Muscle of leg (tissue), 11 donors: ENCODE results near the gene PHF23. TPM values are rescaled to one million over a fixed set of nuclear protein-coding genes. Genes with fewer than 3 reads are reported as not detected.

Experiments used
- DNase-seq: peaks from one replicate; pipeline ENCODE4 v3.0.0; 2013
- H3K27ac ChIP-seq: one replicate; pipeline ENCODE4 v1.5.1; 2013; ENCODE audit warnings: mild to moderate bottlenecking, low read length, control low read depth
- H3K27me3 ChIP-seq: one replicate; pipeline ENCODE4 v1.6.1; 2013; ENCODE audit warnings: low read length; ENCODE audit not compliant: control insufficient read depth, insufficient read depth
- H3K36me3 ChIP-seq: one replicate; pipeline ENCODE4 v1.6.1; 2013; ENCODE audit warnings: low read length; ENCODE audit not compliant: control insufficient read depth, insufficient read depth
- H3K4me1 ChIP-seq: one replicate; pipeline ENCODE4 v1.6.1; 2013; ENCODE audit warnings: low read length; ENCODE audit not compliant: control insufficient read depth, insufficient read depth
- H3K4me3 ChIP-seq: one replicate; pipeline ENCODE4 v1.5.1; 2013; ENCODE audit warnings: low read length, control low read depth
- H3K9me3 ChIP-seq: replicated peaks from 2 replicates; pipeline ENCODE4 v1.6.1; 2013; ENCODE audit warnings: low read depth, low read length; ENCODE audit not compliant: control insufficient read depth
- WGBS: methylation state at CpG from one replicate; pipeline ENCODE4 v1.1.5; 2013; ENCODE audit warnings: missing lambda C conversion rate; ENCODE audit not compliant: insufficient coverage; 5-methylcytosine and 5-hydroxymethylcytosine counted together
- polyA plus RNA-seq, 8 donors: library from polyadenylated mRNA; unstranded; fragments of 120-200 nt; gene quantifications; one replicate each; pipeline versions ENCODE4 v1.2.1 to v1.2.3, GENCODE V29; 2013; ENCODE audit warnings: inconsistent platforms in 1 of 8, low replicate concordance in 1 of 8; ENCODE audit not compliant: insufficient read length in 8 of 8, insufficient read depth in 1 of 8
- total RNA-seq: library from RNA; stranded (reverse); fragments of 120-200 nt; gene quantifications from one replicate; pipeline ENCODE4 v1.2.4, GENCODE V29; 2013

The PHF23 gene
- total and polyA plus RNA-seq, 9 donors, result 29.1 to 47.8 (median 39.7) TPM

GRCh38 chr17:7259555-7259889 lies 20.3 kb upstream of the PHF23 start:
- Histone ChIP-seq H3K4me3 (no peak overlapping the region), H3K4me1 (peaks cover 24% of the 10 kb centered on the region), H3K27ac (no peak overlapping the region), H3K27me3 (peaks cover 43% of the 10 kb centered on the region), H3K36me3 (peaks cover 47% of the 10 kb centered on the region), H3K9me3 (no peaks in the 10 kb centered on the region)
- DNase-seq, result no peak
- WGBS, result 100% methylated on average over 1 of the region's 6 CpGs

GRCh38 chr17:7258731-7259554 lies 19.7 kb upstream of the PHF23 start:
- Histone ChIP-seq H3K27me3 (peaks cover 39% of the 10 kb centered on the region), H3K4me1 (peaks cover 24% of the 10 kb centered on the region), H3K36me3 (peaks cover 52% of the 10 kb centered on the region), H3K9me3 (no peaks in the 10 kb centered on the region), H3K27ac (no peak overlapping the region), H3K4me3 (no peak overlapping the region)
- 94% methylated on average over 6 of the region's 7 CpGs for WGBS
- DNase-seq, result peak; percentile 7

- H3K27me3 ChIP-seq, result peaks cover 19% of the 10 kb centered on the region
- H3K27ac ChIP-seq, result no peak overlapping the region
- 85% methylated on average over 2 of the region's 8 CpGs for WGBS
- peaks cover 16% of the 10 kb centered on the region for H3K4me1 ChIP-seq
- no peak overlapping the region for H3K4me3 ChIP-seq
- H3K9me3 ChIP-seq, result no peaks in the 10 kb centered on the region
- H3K36me3 ChIP-seq, result peaks cover 53% of the 10 kb centered on the region
- no peak for DNase-seq
Measured at GRCh38 chr17:7256766-7257456, 17.7 kb upstream of the PHF23 start.

- H3K27me3 ChIP-seq, result no peaks in the 10 kb centered on the region
- H3K9me3 ChIP-seq, result no peaks in the 10 kb centered on the region
- H3K4me3 ChIP-seq, result no peak overlapping the region
- DNase-seq, result peak; percentile 4
- peaks cover 51% of the 10 kb centered on the region for H3K36me3 ChIP-seq
- H3K4me1 ChIP-seq, result peaks cover 16% of the 10 kb centered on the region
- H3K27ac ChIP-seq, result no peak overlapping the region
- 90% methylated on average over 3 of the region's 4 CpGs for WGBS
Measured at GRCh38 chr17:7254511-7254910, 15.3 kb upstream of the PHF23 start.

DNA sequence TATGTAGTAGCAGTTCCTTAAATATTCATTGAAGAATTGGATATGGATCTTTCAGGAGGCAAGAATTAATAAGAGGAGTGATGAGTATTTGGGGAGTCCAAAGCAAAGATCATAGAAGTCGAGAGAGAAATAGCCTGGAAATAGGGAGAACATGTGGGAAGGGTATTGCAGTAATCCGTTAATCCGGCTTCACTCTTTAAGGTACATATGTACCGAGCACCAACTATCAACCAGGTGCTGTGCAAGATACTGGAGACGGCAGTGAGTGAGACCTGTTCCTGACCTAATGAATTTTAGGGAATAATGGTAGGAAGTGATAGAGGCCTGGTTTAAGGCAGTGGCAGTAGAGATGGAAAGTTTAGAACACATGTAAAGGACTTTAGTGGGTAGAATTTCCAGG lies 13.8 kb upstream of the PHF23 start:
- no peaks in the 10 kb centered on the region for H3K9me3 ChIP-seq
- H3K27me3 ChIP-seq, result no peaks in the 10 kb centered on the region
- H3K4me1 ChIP-seq, result peaks cover 28% of the 10 kb centered on the region
- peak; percentile 9 for DNase-seq
- peaks cover 41% of the 10 kb centered on the region for H3K36me3 ChIP-seq
- peak overlapping the region; percentile 76 for H3K4me3 ChIP-seq
- peak overlapping the region; percentile 99 for H3K27ac ChIP-seq
- WGBS, result 75% methylated on average over 5 of the region's 5 CpGs

DNA sequence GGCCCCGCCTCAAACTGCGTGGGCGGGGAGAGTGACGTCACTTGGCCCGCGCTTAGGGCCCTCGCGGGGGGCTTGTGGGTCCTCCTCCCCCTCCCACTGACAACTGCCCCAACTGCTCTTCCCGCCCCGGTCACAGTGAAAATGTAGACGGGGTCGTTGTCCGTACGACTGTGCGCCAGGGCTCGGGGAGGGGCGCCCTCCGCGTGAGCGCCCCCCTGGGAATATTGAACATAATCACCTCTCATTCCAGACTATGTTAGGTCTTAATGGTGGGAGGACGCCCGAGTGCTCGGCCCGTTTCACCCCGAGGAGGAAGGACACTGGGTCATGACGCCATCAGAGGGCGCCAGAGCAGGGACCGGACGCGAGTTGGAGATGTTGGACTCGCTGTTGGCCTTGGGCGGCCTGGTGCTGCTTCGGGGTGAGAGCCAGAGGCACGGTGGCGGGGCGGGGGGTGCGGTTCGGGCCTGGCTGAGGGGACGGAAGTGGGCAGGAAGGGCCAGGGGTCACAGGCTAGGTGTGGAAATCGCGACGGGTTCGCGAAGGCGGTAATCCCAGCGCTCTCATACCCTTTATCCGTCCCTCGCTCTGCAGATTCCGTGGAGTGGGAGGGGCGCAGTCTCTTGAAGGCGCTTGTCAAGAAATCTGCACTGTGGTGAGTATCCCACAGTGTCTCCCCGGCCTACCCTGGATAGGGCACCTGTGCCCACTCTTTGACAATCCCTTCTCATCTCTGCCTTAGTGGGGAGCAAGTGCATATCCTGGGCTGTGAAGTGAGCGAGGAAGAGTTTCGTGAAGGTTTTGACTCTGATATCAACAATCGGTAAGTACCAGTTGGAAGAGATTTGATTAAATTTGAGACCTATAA lies 13.2 kb upstream of the PHF23 start, which contains the start of gene ELP5:
Gene ELP5, plus strand, starts transcription at position 40 of the 868 bp plus-strand sequence. Its CDS starts 336 bp downstream, at position 376.
- 3% methylated on average over 25 of the region's 55 CpGs for WGBS
- H3K4me3 ChIP-seq, result peak within 1 kb of the TSS; percentile 76
- H3K9me3 ChIP-seq, result no peaks in the 10 kb centered on the region
- peaks cover 28% of the 10 kb centered on the region for H3K4me1 ChIP-seq
- H3K27ac ChIP-seq, result peak within 1 kb of the TSS; percentile 99
- DNase-seq, result peak; percentile 98
- no peaks in the 10 kb centered on the region for H3K27me3 ChIP-seq
- peaks cover 35% of the 10 kb centered on the region for H3K36me3 ChIP-seq

DNA sequence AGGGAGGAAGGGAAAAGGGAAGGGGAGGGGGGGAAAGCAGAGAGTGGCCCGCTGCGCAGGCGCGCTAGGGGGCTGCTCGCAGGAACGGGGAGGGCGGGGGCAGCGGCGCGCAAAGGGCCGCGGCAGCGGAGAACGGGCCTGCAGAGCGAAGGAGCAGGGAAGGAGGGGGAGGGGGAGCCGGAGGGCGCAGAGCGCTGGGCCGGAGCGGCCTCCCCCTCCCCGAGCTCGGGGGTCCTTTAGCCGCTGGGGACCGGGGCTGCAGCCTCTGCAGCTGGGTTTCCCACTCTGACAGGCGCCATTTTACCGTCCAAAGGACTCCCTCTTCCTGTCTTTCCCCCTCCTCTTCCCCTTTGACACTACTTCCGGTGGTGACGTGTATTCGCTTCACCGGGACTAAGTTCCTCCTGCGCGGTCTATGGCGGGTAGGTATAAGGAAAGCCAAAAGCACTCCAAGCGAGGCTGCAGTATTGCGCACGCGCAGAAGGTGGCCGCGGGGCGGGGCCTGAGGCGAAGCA lies 12.5 kb upstream of the PHF23 start, which contains the start of gene CTDNEP1:
Gene CTDNEP1, minus strand, starts transcription at position 74 of the 515 bp plus-strand sequence. CDS start 438 bp downstream, outside the sequence.
- DNase-seq, result peak; percentile 100
- Histone ChIP-seq H3K4me3 (peak within 1 kb of the TSS; percentile 76), H3K27ac (peak within 1 kb of the TSS; percentile 99), H3K36me3 (peaks cover 33% of the 10 kb centered on the region), H3K9me3 (no peaks in the 10 kb centered on the region), H3K27me3 (no peaks in the 10 kb centered on the region), H3K4me1 (peaks cover 28% of the 10 kb centered on the region)
- 0% methylated on average over 26 of the region's 41 CpGs for WGBS

GRCh38 chr17:7250695-7251627 lies 11.7 kb upstream of the PHF23 start:
- H3K27ac ChIP-seq, result peak overlapping the region; percentile 99
- no peaks in the 10 kb centered on the region for H3K27me3 ChIP-seq
- DNase-seq, result peak; percentile 62
- peaks cover 28% of the 10 kb centered on the region for H3K4me1 ChIP-seq
- H3K9me3 ChIP-seq, result no peaks in the 10 kb centered on the region
- H3K36me3 ChIP-seq, result peaks cover 33% of the 10 kb centered on the region
- under 1% methylated on average over 51 of the region's 55 CpGs for WGBS
- peak overlapping the region; percentile 76 for H3K4me3 ChIP-seq

DNA sequence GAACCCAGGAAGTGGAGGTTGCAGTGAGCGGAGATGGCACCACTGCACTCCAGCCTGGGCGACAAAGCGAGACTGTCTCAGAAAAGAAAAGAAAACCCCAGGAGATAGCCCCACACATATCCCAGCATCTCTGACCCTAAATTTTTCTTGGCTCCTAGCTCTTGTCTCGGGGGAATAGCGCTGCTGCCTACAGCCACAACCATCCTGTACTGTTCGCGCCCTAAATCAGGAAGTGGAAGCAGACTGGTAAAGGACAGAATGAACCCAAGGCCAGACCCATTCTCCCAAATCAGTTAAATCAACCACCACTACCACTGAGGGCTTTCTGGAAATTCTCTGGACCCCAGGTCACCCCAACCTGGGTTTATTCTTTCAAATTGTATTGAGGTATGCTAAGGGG lies 10.6 kb upstream of the PHF23 start:
- peak; percentile 30 for DNase-seq
- peak overlapping the region; percentile 76 for H3K4me3 ChIP-seq
- peaks cover 28% of the 10 kb centered on the region for H3K4me1 ChIP-seq
- H3K27me3 ChIP-seq, result no peaks in the 10 kb centered on the region
- H3K36me3 ChIP-seq, result peaks cover 31% of the 10 kb centered on the region
- peak overlapping the region; percentile 99 for H3K27ac ChIP-seq
- no peaks in the 10 kb centered on the region for H3K9me3 ChIP-seq
- no CpG with 5 or more reads among the region's 7 CpGs for WGBS
